Colonic mucosa (tissue), 4 donors: ENCODE data around the gene RRAS2. TPM values are rescaled to one million over a fixed set of nuclear protein-coding genes. Genes with fewer than 3 reads are reported as not detected.

Source experiments
- DNase-seq: peaks from one replicate; pipeline ENCODE4 v3.0.0-alpha.2; 2020
- H3K27ac ChIP-seq: fragments of 200-600 bp; one replicate; pipeline ENCODE4 v1.8.0; 2021
- H3K27me3 ChIP-seq: fragments of 200-600 bp; one replicate; pipeline ENCODE4 v1.8.0; 2021
- H3K36me3 ChIP-seq: fragments of 200-600 bp; one replicate; pipeline ENCODE4 v1.8.0; 2021
- H3K4me1 ChIP-seq: fragments of 200-600 bp; one replicate; pipeline ENCODE4 v1.8.0; 2021; ENCODE audit warnings: mild to moderate bottlenecking
- H3K4me3 ChIP-seq: fragments of 200-600 bp; one replicate; pipeline ENCODE4 v1.8.0; 2021
- H3K9ac ChIP-seq, 2 donors: one replicate each; pipeline ENCODE4 v1.7.0; 2013; ENCODE audit warnings: control low read depth in 2 of 2, low read depth in 2 of 2, low read length in 2 of 2
- H3K9me3 ChIP-seq: fragments of 200-600 bp; one replicate; pipeline ENCODE4 v1.8.0; 2021
- CTCF ChIP-seq: fragments of 200-600 bp; IDR thresholded peaks from one replicate; pipeline ENCODE4 v1.8.0; 2022; ENCODE audit warnings: antibody characterized with exemption, mild to moderate bottlenecking
- intact Hi-C: fragments of 100-400 bp; cut with DNase I; formaldehyde crosslinking; loops from one replicate; pipeline ENCODE4 v1.14.1; 2022
- total RNA-seq, 2 donors: library from RNA; stranded (reverse); fragmentation: NEBNext Ultra II Directional in 1 of 2; extraction: Animal tissue kit (Norgen Biotek cat#: 25700) in 1 of 2; gene quantifications; one replicate each; pipeline ENCODE4 v1.2.1, GENCODE V29; 2021
- donor health status: healthy.
- donor health status: DM: no; HTN: no; CAD: no.
- donor health status: DM: no; HTN: no; CAD: no.

The RRAS2 gene
- total RNA-seq, 2 donors from 2014 or later, result 26.9 to 44.0 TPM

- DNase-seq, result no peak
- Histone ChIP-seq H3K9ac (no peak overlapping the region), H3K4me1 (peaks cover 13% of the 10 kb centered on the region)
Measured at GRCh38 chr11:14312736-14313438, 46.1 kb downstream of the RRAS2 start.

GRCh38 chr11:14310679-14311078 lies 48.3 kb downstream of the RRAS2 start:
- Histone ChIP-seq H3K27me3 (no peaks in the 10 kb centered on the region), H3K4me1 (peaks cover 13% of the 10 kb centered on the region), H3K4me3 (no peak overlapping the region), H3K27ac (no peak overlapping the region), H3K9me3 (no peaks in the 10 kb centered on the region), H3K9ac (no peak overlapping the region), H3K36me3 (no peaks in the 10 kb centered on the region)
- intact Hi-C loops, result no loop called here
- no peak for TF ChIP-seq CTCF
- no peak for DNase-seq

More at GRCh38 chr11:14312736-14313438, 46.1 kb downstream of the RRAS2 start:
- no peak overlapping the region for H3K4me3 ChIP-seq
- no peak for TF ChIP-seq CTCF
- intact Hi-C loops, result no loop called here
- H3K9me3 ChIP-seq, result no peaks in the 10 kb centered on the region
- H3K27ac ChIP-seq, result no peak overlapping the region
- H3K27me3 ChIP-seq, result no peaks in the 10 kb centered on the region
- no peaks in the 10 kb centered on the region for H3K36me3 ChIP-seq

GRCh38 chr11:14309425-14310192 lies 49.4 kb downstream of the RRAS2 start:
- no peak for DNase-seq
- Histone ChIP-seq H3K9ac (peak overlapping the region in 1 of 2 donors; percentile 35), H3K36me3 (no peaks in the 10 kb centered on the region), H3K9me3 (no peaks in the 10 kb centered on the region), H3K27ac (no peak overlapping the region), H3K27me3 (no peaks in the 10 kb centered on the region), H3K4me3 (no peak overlapping the region), H3K4me1 (peaks cover 13% of the 10 kb centered on the region)
- intact Hi-C loops, result no loop called here
- no peak for TF ChIP-seq CTCF

- Histone ChIP-seq H3K9ac (peak overlapping the region in 1 of 2 donors; percentile 7), H3K4me1 (peaks cover 13% of the 10 kb centered on the region), H3K4me3 (no peak overlapping the region), H3K36me3 (no peaks in the 10 kb centered on the region), H3K27ac (no peak overlapping the region), H3K9me3 (no peaks in the 10 kb centered on the region), H3K27me3 (no peaks in the 10 kb centered on the region)
- TF ChIP-seq CTCF, result peak; percentile 1
- intact Hi-C loops, result no loop called here
- no peak for DNase-seq
Measured at GRCh38 chr11:14308897-14309387, 50.0 kb downstream of the RRAS2 start.

GRCh38 chr11:14308114-14308896 lies 50.7 kb downstream of the RRAS2 start:
- no peak for DNase-seq
- no peaks in the 10 kb centered on the region for H3K27me3 ChIP-seq

More at GRCh38 chr11:14308114-14308896, 50.7 kb downstream of the RRAS2 start:
- Histone ChIP-seq H3K4me3 (no peak overlapping the region), H3K4me1 (peaks cover 13% of the 10 kb centered on the region), H3K36me3 (no peaks in the 10 kb centered on the region), H3K9me3 (no peaks in the 10 kb centered on the region), H3K9ac (peak overlapping the region in 1 of 2 donors; percentile 7), H3K27ac (peak overlapping the region; percentile 5)
- peak; percentile 47 for TF ChIP-seq CTCF
- intact Hi-C loops, result no loop called here
